CD4-positive, alpha-beta T cell treated with Interleukin-2 at 100 ng/mL for 4 hours (primary cell): Measurements from ENCODE around the gene B3GNT3.

ENCODE experiments used
- DNase-seq: peaks from one replicate; pipeline ENCODE4 v3.0.0-alpha.2; 2020; ENCODE audit warnings: low spot score

B3GNT3 gene

DNA sequence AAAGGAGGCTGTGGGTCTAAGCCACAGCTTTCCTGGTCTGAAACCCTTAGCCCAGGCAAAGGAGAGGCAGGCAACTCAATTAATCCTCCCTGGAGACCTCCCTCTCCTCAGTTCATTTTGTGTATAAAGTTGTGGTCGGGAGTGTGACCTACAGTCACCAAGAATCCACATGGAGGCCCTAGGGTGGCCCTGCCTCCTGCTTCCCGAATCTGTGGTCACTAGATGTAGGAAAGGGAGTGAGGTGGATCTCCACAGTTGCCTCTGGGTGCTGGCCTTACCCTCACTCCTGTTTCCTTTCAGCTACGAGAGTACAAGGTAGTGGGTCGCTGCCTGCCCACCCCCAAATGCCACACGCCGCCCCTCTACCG, 66.0 kb downstream of the B3GNT3 start:
- no peak for DNase-seq

DNA sequence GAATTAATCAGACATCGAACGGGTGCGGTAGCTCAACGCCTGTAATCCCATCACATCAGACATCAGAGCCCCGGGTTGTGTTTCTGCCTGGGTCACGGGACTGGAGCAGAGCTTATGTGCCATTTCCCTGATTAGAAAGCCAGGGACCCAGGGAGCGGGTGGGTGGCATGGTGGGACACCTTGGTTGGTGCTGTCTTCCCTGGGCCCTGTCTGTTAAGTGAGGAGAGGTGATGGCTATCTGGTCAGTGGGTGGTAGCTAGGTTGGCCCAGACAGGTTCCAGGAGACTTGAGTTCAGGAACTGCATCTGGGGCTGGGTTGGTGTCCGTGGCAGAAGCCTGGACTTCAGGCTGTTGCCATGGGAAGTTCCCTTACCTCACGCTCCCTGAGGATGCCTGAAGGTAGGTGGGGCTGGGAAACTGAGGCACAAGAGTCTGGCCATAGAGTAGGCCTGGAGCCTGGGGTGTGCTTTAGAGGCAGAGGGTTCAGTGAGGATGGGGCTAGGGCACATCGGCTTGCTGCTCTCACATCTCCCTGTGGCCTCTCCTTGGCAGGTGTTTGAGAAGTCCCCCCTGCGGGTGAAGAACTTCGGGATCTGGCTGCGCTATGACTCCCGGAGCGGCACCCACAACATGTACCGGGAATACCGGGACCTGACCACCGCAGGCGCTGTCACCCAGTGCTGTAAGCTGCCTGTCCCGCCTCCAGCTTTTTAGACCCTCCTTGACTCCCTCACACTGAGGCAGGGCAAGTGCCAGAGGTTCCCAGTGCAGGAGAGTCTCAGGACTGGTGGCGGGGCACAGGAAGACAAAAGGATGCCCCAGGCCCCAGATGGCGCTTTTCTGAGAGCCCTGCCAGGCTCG, 66.8 kb downstream of the B3GNT3 start:
- DNase-seq = no peak

DNA sequence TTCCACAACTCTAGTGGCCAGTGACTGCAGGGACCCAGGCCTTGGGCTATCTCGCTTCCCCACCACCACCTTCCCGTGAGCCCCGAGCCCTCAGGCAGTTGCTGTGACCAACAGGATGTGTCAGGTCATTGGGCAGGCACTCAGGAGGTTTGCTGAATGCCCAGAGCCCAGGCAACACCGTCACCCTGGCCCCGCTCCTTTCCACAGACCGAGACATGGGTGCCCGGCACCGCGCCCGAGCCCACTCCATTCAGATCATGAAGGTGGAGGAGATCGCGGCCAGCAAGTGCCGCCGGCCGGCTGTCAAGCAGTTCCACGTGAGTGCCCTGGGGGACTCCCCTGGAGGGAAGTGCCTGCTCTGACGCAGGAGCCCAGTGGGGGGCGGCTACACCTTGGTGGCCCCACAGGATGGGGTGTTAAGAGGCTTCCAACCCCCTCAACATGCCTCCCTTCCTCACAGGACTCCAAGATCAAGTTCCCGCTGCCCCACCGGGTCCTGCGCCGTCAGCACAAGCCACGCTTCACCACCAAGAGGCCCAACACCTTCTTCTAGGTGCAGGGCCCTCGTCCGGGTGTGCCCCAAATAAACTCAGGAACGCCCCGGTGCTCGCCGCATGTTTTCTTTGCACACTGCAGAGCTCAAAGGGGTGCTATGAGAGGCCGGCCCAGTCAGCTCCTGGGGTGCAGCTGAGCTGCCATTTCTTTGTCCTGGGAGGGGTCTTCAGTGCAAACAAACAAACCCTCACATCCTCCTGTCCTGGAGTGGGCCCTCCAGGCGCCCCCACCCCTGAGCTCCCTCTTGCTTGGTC, 68.0 kb downstream of the B3GNT3 start:
- DNase-seq = no peak
